Stimulated activated CD4-positive, alpha-beta T cell treated with anti-CD3 and anti-CD28 coated beads, Interleukin-1b, Interleukin-23, amount 100 ng/mL, for 1 hour (primary cell): ENCODE data around the gene ACVR1.
"Not testable (repeated sequence)": the region's sequence is repeated elsewhere in the genome, so short reads cannot be mapped to it uniquely, and the experiment has no call there.

ENCODE experiments used
- DNase-seq, 2 donors: peaks; one replicate each; pipeline ENCODE4 v3.0.0-alpha.2; 2020; ENCODE audit warnings: low read depth in 2 of 2

Gene ACVR1

DNA sequence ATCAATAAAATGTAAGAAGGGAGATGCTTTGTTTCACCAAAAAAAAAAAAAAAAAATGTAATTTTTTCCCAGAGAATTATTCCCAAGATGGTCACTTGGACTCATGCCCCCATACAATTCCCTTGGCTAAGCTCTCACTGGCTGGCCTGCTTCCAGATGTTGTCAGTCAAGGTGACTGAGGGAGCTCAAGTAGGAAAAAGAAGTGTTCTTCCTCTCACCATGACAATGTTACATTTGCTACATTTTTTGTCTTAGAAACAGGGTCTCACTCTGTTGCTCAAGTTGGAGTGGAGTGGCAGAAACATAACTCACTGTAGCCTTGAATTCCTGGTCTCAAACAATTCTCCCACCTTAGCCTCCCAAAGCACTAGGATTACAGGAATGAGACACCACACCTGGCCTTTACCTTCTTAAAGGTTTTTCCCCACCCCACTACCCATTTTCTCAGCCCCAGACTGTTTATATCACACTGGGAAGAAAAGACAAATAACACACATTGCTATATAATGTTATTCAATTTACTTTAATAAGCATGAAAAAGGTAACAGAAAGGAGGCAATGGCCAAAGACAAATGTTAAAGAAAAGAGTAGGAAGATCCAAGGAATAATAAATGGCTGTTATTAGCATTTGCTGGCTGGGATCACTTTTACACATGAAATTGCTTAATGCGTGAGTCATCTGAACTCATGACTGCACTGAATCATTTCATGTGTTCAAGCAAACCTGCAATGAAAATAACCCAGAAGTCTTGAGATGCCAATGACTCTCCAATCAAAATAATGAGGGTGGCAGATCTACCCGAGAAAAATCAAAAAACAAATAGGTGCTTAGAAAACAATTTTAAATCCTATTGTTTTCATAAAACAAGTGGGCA lies 45.2 kb downstream of the ACVR1 start:
- no peak for DNase-seq

DNA sequence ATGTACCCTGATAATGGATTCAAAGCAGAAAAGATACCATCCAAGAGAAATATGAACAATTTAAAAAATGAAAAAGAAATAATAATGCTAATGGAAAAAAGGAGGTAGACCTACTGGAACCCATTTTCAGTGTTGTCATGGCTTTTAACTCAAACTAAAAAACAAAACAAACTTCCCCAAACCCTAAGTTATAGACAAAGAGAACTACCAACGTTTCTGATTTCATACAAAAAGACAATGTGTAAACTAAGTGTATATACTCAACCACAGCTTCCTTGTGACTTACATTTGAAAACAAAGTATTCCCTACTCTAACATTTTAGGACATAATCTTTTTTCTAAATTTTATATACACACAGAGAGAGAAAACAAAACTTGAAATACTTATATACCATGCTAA lies 45.9 kb downstream of the ACVR1 start:
- no peak for DNase-seq

- no peak for DNase-seq
Observed at GRCh38 chr2:157827377-157827776, 48.8 kb downstream of the ACVR1 start.

GRCh38 chr2:157826644-157827043 lies 49.5 kb downstream of the ACVR1 start:
- DNase-seq: not testable (repeated sequence)

DNA sequence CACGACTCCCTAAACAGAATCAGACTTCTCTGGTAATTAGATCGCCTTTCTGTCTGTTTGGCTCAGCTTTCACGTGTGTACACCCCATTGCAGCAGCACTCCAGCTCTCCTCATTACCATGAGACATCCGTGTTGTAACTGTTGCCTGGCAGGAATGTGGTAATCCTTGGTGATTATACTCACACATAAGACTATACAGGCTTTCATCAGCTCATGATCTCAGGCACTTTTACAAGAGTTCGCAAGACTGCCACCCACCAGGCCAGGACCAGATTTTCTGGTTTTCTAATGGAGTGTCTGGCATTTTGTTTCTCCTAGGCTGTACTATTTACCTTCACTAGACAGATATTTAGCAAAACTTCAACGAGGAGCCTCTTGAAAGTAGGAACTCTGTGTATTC lies 50.2 kb downstream of the ACVR1 start:
- DNase-seq: no peak

DNA sequence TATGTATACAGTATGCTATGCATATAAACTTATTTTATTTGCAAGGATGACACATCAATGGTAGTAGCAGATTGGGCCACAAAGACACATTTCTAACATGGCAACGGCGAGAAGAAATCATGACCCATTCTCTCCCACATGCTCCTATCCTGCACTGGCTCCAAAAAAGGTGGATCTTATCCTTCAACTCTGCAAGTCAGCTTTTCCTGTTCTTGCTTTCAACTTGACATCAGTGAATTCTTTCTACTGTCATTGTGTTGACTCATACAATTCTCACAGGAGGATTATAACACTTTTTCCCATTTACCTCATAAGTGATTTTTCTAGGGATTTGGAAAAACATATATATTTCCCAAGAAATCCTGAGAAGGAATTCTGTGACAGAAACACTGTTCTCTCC lies 53.1 kb downstream of the ACVR1 start:
- no peak for DNase-seq

DNA sequence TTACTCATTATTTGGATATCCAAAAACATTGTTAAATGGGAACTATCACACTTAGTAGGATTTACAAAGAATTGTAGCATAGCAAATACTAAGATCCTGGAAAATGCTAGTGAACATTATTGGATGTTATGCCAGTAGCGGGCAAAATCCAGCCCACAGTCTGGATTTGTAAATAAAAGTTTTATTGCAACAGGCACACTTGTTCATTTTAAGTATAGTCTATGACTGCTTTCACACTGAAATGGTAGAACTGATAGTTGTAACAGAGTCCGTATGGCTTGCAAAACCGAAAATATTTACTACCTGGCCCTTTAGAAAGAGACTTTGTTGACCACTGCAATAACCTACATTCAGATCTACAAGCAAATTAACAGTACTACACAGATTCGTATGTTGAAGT lies 53.6 kb downstream of the ACVR1 start:
- DNase-seq: no peak

DNA sequence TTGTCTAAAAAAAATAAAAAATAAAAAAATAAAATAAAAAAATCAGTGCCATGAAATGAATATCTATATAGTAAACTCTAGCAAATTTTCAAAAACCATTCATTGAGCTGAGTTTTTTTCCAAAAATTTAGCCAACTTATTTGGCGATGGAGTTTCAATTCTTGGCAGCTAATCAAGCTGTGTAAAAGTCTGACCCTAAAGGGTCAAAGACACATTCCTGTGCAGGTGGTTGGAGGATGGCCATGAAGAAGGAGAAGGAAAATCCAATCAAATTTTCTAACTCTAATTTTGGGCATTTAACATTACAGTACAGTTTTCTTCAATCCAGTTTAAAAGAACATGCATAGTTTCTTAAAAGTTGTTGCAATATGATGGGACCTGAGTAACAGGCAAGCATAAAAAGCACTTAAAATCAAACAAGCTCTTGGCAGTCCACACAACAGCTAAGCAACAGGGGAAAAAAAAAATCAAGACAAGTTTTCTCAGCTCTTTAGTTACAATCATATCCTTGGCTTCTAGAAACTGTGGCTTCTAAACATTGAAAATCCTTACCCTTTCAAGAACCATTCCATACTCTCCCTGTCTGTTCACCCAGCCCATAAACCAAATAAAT lies 54.5 kb downstream of the ACVR1 start:
- DNase-seq: no peak

DNA sequence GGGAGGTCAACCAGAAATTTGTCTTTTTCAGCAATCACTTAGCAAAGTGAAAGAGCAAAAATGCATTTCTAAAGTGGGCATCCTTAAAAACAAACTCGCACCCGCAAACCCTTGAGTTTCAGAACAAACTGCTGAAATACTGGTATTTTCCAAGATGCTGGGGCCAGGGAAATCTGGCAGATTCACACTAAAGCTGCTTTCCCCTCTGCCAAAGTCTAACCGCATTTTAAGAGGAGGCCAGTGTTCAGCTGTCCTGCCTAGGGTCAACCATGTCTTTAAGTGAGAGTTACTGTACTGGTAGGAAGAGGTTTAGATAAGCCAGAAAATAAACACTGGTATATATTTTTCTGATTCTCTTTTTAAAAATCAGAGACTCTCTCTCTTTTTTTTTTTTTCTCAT lies 55.9 kb downstream of the ACVR1 start:
- DNase-seq: no peak

DNA sequence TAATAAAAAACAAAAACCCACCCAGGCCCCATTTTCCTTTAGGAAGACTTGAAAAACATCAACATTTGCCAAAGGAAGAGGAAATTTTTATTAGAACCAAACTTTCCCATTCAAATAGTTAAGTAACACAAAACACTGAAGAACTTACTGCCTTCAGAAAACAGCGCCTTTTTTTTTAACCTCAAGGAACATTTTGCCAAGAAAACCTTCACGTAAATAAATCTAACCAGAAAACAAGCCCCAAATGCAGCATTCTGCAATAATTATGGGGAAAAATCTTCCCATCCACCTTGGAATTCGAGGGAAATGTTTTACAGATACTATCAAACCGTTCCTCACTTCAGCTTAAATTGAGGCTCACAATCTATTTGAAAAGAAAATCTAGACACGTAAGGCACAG lies 56.4 kb downstream of the ACVR1 start:
- DNase-seq: no peak

- no peak for DNase-seq
Observed at GRCh38 chr2:157818227-157818626, 57.9 kb downstream of the ACVR1 start.

DNA sequence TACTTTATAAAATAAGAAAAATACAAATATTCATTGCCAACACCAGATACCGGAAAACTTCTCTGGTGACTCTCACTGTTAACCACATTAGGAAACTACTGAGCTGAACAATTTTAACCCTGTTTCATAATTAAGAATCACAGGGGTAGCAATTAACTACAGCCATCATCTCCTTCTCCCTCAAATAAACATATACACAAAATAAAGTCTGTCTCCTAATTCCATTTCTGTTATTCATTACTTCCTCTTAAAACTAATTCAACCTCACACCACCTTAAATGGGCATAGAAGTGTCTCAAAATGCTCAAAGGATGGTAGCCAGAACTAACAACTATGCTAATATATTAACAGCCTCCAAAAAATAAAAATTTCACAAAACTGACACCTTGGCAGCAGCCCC lies 60.7 kb downstream of the ACVR1 start:
- no peak for DNase-seq

- no peak for DNase-seq
Observed at GRCh38 chr2:157813467-157813866, 62.7 kb downstream of the ACVR1 start.

DNA sequence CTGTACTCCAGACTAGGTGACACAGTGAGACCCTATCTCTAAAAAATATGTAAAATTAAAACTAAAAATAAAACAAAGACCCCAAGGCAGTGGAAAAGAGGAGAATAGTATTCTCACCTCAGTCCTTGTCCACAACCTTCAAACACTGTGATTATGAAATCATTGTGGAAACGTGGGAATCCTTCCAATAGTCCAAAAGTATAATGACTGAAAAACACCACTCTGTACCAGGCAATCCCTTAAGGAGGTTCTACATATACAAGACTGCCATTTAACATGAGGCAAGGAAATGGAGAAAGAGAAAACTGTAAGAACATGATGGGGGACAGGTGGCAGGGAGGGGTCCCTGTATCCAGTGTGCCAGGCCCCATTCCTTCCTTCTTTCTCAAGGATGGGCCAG lies 66.1 kb downstream of the ACVR1 start:
- no peak for DNase-seq

- DNase-seq: no peak
Observed at GRCh38 chr2:157809212-157809611, 66.9 kb downstream of the ACVR1 start.

DNA sequence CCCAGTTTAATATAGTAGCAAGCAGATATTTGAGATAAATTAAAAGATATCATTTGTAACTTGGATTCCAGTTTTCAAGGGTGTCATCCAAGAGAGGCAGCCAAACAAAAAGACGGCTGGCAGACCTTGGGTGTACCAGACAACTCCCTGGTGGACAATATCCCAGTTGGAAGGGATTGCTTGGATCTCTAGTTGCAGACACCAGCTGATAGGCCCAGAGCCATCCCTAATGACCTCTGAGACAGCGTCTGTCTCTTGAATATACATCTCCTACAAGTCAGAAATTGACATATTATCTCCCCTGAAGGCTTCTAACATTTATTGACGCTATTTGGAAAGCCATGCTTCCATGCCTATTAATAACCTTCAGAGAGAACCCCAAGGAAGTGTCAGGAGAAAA lies 67.7 kb downstream of the ACVR1 start:
- DNase-seq: no peak

GRCh38 chr2:157806426-157807077 lies 69.6 kb downstream of the ACVR1 start:
- DNase-seq: no peak

GRCh38 chr2:157805519-157805918 lies 70.6 kb downstream of the ACVR1 start:
- no peak for DNase-seq

DNA sequence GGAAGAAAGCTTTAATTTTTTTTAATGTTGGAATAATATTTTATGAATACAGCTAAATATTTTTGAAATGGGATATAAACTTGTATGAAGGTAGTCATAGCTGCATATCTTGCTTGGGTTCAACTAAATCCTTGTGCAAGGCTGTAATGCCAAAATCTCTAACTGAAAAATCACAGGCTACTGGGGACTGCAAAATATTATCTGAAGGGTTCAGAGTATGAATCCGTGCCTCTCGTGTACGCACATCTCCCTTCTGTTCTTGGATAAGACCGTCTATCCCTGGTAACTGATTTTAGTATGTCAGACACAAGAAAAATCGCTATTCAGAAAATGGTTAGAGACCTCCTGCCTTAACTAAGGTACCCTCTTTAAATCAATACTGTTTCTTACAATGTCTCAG lies 71.8 kb downstream of the ACVR1 start:
- no peak for DNase-seq

GRCh38 chr2:157803952-157804351 lies 72.2 kb downstream of the ACVR1 start:
- no peak for DNase-seq

DNA sequence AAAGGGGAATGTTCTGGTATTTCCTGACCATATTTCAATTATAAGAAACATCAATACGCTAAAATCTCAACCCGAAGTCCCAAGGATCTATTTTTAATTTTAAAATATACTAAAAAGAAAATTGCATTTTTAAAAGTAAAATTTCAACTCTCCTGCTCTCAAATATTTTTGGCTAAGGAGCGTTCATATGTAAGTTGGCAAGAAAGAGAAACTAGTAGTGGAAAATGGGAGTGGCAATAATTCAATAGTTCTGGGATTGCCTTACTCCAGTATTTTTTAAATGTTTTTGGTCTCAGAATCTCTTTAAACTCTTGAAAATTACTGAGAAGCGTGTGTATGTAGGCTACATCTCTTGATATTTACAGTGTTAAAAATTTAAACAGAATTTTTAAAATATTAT lies 72.7 kb downstream of the ACVR1 start:
- DNase-seq: no peak

GRCh38 chr2:157800838-157801495 lies 75.2 kb downstream of the ACVR1 start:
- no peak for DNase-seq
